Keratinocyte (primary cell): ENCODE data around the gene CAMKMT. TPM values are rescaled to one million over a fixed set of nuclear protein-coding genes. Genes with fewer than 3 reads are reported as not detected.
"Not testable (repeated sequence)": the region's sequence is repeated elsewhere in the genome, so short reads cannot be mapped to it uniquely, and the experiment has no call there.

ENCODE experiments used
- DNase-seq: peaks from one replicate; pipeline ENCODE4 v3.0.0-alpha.2; 2011; ENCODE audit warnings: low read depth, missing footprints, low spot score
- FAIRE-seq: peaks from 2 replicates; lab custom pipeline; 2011; peaks lifted over from hg19 to GRCh38; lab: Jason Lieb, UNC
- H2AFZ ChIP-seq: 2 replicates; pipeline ENCODE4 v1.6.0; 2012; ENCODE audit warnings: low read length, control low read depth, inconsistent platforms; ENCODE audit not compliant: control insufficient read depth
- H3K27ac ChIP-seq: 2 replicates; pipeline ENCODE4 v1.5.1; 2011; ENCODE audit warnings: low read length; ENCODE audit not compliant: control insufficient read depth, insufficient read depth
- H3K27me3 ChIP-seq: 3 replicates; pipeline ENCODE4 v1.6.0; 2011; ENCODE audit warnings: low read length; ENCODE audit not compliant: control insufficient read depth, insufficient read depth; ENCODE audit errors: extremely low read depth
- H3K36me3 ChIP-seq, 2 experiments: 2 replicates in 1 of 2; 3 replicates in 1 of 2; pipeline ENCODE4 v1.5.1; 2011; ENCODE audit warnings: low read length in 2 of 2, mild to moderate bottlenecking in 1 of 2; ENCODE audit not compliant: control insufficient read depth in 2 of 2, insufficient read depth in 2 of 2; ENCODE audit errors: extremely low read depth in 1 of 2
- H3K4me1 ChIP-seq: 3 replicates; pipeline ENCODE4 v1.5.1; 2011; ENCODE audit warnings: low read length; ENCODE audit not compliant: control insufficient read depth, insufficient read depth; ENCODE audit errors: extremely low read depth
- H3K4me2 ChIP-seq: 3 replicates; pipeline ENCODE4 v1.6.0; 2011; ENCODE audit warnings: low read depth, low read length; ENCODE audit not compliant: control insufficient read depth, insufficient read depth; ENCODE audit errors: extremely low read depth
- H3K4me3 ChIP-seq, 3 experiments: fragments of 200-600 bp in 1 of 3; sonication (generic) in 1 of 3; 2 replicates in 2 of 3; 3 replicates in 1 of 3; pipeline ENCODE4 v1.5.1; 2011 to 2016; ENCODE audit warnings: low read length in 3 of 3, mild to moderate bottlenecking in 3 of 3, control low read depth in 2 of 3, inconsistent platforms in 1 of 3, low read depth in 1 of 3, mixed read lengths in 1 of 3, mixed run types in 1 of 3, moderate library complexity in 1 of 3; ENCODE audit not compliant: control insufficient read depth in 2 of 3, insufficient read depth in 2 of 3; ENCODE audit errors: extremely low read depth in 1 of 3
- H3K79me2 ChIP-seq: 2 replicates; pipeline ENCODE4 v1.6.0; 2012; ENCODE audit warnings: low read length; ENCODE audit not compliant: control insufficient read depth, insufficient read depth
- H3K9ac ChIP-seq: 3 replicates; pipeline ENCODE4 v1.6.0; 2011; ENCODE audit warnings: low read length; ENCODE audit not compliant: control insufficient read depth, insufficient read depth; ENCODE audit errors: extremely low read depth
- H3K9me1 ChIP-seq: 3 replicates; pipeline ENCODE4 v1.6.0; 2011; ENCODE audit warnings: low read length; ENCODE audit not compliant: control insufficient read depth, insufficient read depth; ENCODE audit errors: extremely low read depth
- H3K9me3 ChIP-seq: 2 replicates; pipeline ENCODE4 v1.5.1; 2012; ENCODE audit warnings: low read depth, low read length; ENCODE audit not compliant: control insufficient read depth
- H4K20me1 ChIP-seq: 3 replicates; pipeline ENCODE4 v1.6.0; 2011; ENCODE audit warnings: low read length; ENCODE audit not compliant: control insufficient read depth, insufficient read depth; ENCODE audit errors: extremely low read depth
- EZH2 ChIP-seq: IDR thresholded peaks from one replicate; pipeline ENCODE4 v1.6.1; 2012; ENCODE audit warnings: inconsistent platforms, mild to moderate bottlenecking, low read length, moderate library complexity
- dilution Hi-C: fragments of 300-500 bp; cut with MboI; formaldehyde crosslinking; loops from one replicate; pipeline ENCODE4 v1.7.0; 2020; ENCODE audit warnings: low sequenced_read_pairs; ENCODE audit not compliant: extremely low pct_ligation_motif_present
- polyA plus RNA-seq, 5 experiments: library from polyadenylated mRNA; depleted of rRNA in 3 of 5; stranded (reverse) in 3 of 5; stranded (forward) in 1 of 5; unstranded in 1 of 5; fragments of >200 nt; gene quantifications; 1 replicate in 1 of 5; 2 replicates in 3 of 5; 3 replicates in 1 of 5; pipeline versions ENCODE4 v1.2.1 to v1.2.3, GENCODE V29; 2011 to 2012; ENCODE audit warnings: missing spikeins in 2 of 5, low read depth in 1 of 5, low replicate concordance in 1 of 5
- TF ChIP-seq, protein P1 (sequence below), 3 experiments: IDR thresholded peaks in 1 of 3; conservative IDR thresholded peaks in 1 of 3; optimal IDR thresholded peaks in 1 of 3; 2 replicates in 2 of 3; 3 replicates in 1 of 3; pipeline versions ENCODE3 to v1.5.1; 2011; ENCODE audit warnings: low read length in 3 of 3, mild to moderate bottlenecking in 3 of 3, moderate library complexity in 2 of 3, control low read depth in 1 of 3, inconsistent platforms in 1 of 3; ENCODE audit not compliant: insufficient read depth in 2 of 3; ENCODE audit errors: extremely low read depth in 1 of 3

Gene CAMKMT
- polyA plus RNA-seq, 1 donor (not counting 4 experiments of a cell fraction or from before 2014, with no cell fraction given) = 9.9 TPM

- TF ChIP-seq, protein P1, sequence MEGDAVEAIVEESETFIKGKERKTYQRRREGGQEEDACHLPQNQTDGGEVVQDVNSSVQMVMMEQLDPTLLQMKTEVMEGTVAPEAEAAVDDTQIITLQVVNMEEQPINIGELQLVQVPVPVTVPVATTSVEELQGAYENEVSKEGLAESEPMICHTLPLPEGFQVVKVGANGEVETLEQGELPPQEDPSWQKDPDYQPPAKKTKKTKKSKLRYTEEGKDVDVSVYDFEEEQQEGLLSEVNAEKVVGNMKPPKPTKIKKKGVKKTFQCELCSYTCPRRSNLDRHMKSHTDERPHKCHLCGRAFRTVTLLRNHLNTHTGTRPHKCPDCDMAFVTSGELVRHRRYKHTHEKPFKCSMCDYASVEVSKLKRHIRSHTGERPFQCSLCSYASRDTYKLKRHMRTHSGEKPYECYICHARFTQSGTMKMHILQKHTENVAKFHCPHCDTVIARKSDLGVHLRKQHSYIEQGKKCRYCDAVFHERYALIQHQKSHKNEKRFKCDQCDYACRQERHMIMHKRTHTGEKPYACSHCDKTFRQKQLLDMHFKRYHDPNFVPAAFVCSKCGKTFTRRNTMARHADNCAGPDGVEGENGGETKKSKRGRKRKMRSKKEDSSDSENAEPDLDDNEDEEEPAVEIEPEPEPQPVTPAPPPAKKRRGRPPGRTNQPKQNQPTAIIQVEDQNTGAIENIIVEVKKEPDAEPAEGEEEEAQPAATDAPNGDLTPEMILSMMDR (optimal IDR thresholded peaks at IDR 0.05 in 1 of 3, IDR thresholded peaks at IDR 0.05 in 1 of 3, conservative IDR thresholded peaks at IDR 0.05 in 1 of 3; ENCODE audit: extremely low read depth in 1 of 3, insufficient read depth in 2 of 3, low read length in 3 of 3) = no peak
- no peak for TF ChIP-seq EZH2
- dilution Hi-C loops = no loop called here
- H4K20me1 ChIP-seq = no peaks in the 10 kb centered on the region
Measured at GRCh38 chr2:44377486-44377885, 15.7 kb downstream of the CAMKMT start.

DNA sequence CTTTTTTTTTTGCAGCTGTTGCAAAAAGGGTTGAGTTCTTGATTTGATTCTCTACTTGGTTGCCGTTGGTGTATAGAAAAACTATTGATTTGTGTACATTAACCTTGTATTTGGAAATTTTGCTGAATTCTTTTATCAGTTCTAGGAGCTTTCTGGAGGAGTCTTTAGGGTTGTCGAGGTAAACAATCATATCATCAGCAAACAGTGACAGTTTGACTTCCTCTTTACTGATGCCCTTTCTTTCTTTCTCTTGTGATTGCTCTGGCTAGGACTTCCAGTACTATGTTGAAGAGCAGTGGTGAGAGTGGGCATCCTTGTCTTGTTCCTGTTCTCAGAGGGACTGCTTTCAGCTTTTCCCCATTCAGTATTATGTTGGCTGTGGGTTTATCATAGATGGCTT lies 23.5 kb downstream of the CAMKMT start:
- H3K4me3 ChIP-seq, H3K27ac ChIP-seq, H3K79me2 ChIP-seq, H3K9me1 ChIP-seq, H3K4me2 ChIP-seq, H2AFZ ChIP-seq, H3K9me3 ChIP-seq, dilution Hi-C loops, H3K9ac ChIP-seq, H3K4me1 ChIP-seq, FAIRE-seq, H3K27me3 ChIP-seq, DNase-seq, H3K36me3 ChIP-seq, H4K20me1 ChIP-seq: not testable (repeated sequence)

More at GRCh38 chr2:44377486-44377885, 15.7 kb downstream of the CAMKMT start:
- Histone ChIP-seq H3K4me3 (no peak overlapping the region), H3K4me2 (no peak overlapping the region), H3K9ac (no peak overlapping the region), H3K36me3 (peaks cover 0 to 2% of the 10 kb centered on the region in 2 experiments), H3K27ac (no peak overlapping the region), H2AFZ (no peak overlapping the region), H3K27me3 (no peaks in the 10 kb centered on the region), H3K9me3 (no peaks in the 10 kb centered on the region), H3K79me2 (no peaks in the 10 kb centered on the region), H3K4me1 (no peaks in the 10 kb centered on the region), H3K9me1 (no peaks in the 10 kb centered on the region)
- FAIRE-seq = no peak
- no peak for DNase-seq

- Histone ChIP-seq H3K4me1 (no peaks in the 10 kb centered on the region), H3K27me3 (no peaks in the 10 kb centered on the region), H3K4me3 (no peak overlapping the region), H2AFZ (no peak overlapping the region), H3K27ac (no peak overlapping the region), H4K20me1 (no peaks in the 10 kb centered on the region), H3K36me3 (no peaks in the 10 kb centered on the region), H3K9ac (no peak overlapping the region), H3K4me2 (no peak overlapping the region), H3K79me2 (no peaks in the 10 kb centered on the region), H3K9me3 (no peaks in the 10 kb centered on the region), H3K9me1 (no peaks in the 10 kb centered on the region)
- FAIRE-seq (no peak), DNase-seq (no peak)
- dilution Hi-C loops = no loop called here
- TF ChIP-seq, protein P1 (optimal IDR thresholded peaks at IDR 0.05 in 1 of 3, IDR thresholded peaks at IDR 0.05 in 1 of 3, conservative IDR thresholded peaks at IDR 0.05 in 1 of 3; ENCODE audit: extremely low read depth in 1 of 3, insufficient read depth in 2 of 3, low read length in 3 of 3) = no peak
- no peak for TF ChIP-seq EZH2
Measured at GRCh38 chr2:44388877-44389276, 27.1 kb downstream of the CAMKMT start.
